Spinal cord (tissue), 10 donors: ENCODE data around the gene VAPA. TPM values are rescaled to one million over a fixed set of nuclear protein-coding genes. Genes with fewer than 3 reads are reported as not detected.

Source experiments
- DNase-seq, 6 donors: peaks; one replicate each; pipeline versions ENCODE4 v3.0.0 to v3.0.0-alpha.2; 2013 to 2015; ENCODE audit warnings: low spot score in 6 of 6, low read depth in 4 of 6
- H3K27ac ChIP-seq: one replicate; pipeline ENCODE4 v1.5.1; 2013; ENCODE audit warnings: low read depth, low read length, control low read depth
- H3K27me3 ChIP-seq: one replicate; pipeline ENCODE4 v1.6.1; 2013; ENCODE audit warnings: low read length; ENCODE audit not compliant: control insufficient read depth, insufficient read depth
- H3K36me3 ChIP-seq: one replicate; pipeline ENCODE4 v1.6.1; 2013; ENCODE audit warnings: low read length; ENCODE audit not compliant: control insufficient read depth, insufficient read depth
- H3K4me1 ChIP-seq: one replicate; pipeline ENCODE4 v1.6.1; 2013; ENCODE audit warnings: low read length; ENCODE audit not compliant: control insufficient read depth, insufficient read depth
- H3K4me3 ChIP-seq: one replicate; pipeline ENCODE4 v1.5.1; 2013; ENCODE audit warnings: low read depth, low read length, control low read depth
- H3K9me3 ChIP-seq: one replicate; pipeline ENCODE4 v1.6.1; 2013; ENCODE audit warnings: low read length; ENCODE audit not compliant: control insufficient read depth, insufficient read depth
- WGBS: methylation state at CpG from one replicate; pipeline ENCODE4 v1.1.5; 2013; ENCODE audit warnings: missing lambda C conversion rate; ENCODE audit not compliant: insufficient coverage; 5-methylcytosine and 5-hydroxymethylcytosine counted together
- long read RNA-seq, 4 donors: transcript quantifications; one replicate each; lab custom pipeline, GENCODE V29; 2026
- polyA plus RNA-seq, 2 donors: library from polyadenylated mRNA; unstranded; fragments of 120-200 nt; gene quantifications; one replicate each; pipeline ENCODE4 v1.2.1, GENCODE V29; 2013; ENCODE audit not compliant: insufficient read length in 2 of 2
- total RNA-seq, 2 donors: library from RNA; depleted of rRNA in 1 of 2; stranded (reverse); fragments of 120-200 nt in 1 of 2; fragments of >200 nt in 1 of 2; gene quantifications; one replicate each; pipeline versions ENCODE4 v1.2.3 to v1.2.4, GENCODE V29; 2013 to 2014
- donor health status: healthy.

VAPA gene, protein sequence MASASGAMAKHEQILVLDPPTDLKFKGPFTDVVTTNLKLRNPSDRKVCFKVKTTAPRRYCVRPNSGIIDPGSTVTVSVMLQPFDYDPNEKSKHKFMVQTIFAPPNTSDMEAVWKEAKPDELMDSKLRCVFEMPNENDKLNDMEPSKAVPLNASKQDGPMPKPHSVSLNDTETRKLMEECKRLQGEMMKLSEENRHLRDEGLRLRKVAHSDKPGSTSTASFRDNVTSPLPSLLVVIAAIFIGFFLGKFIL
- total RNA-seq = 100 to 1,000 TPM; 259 to 279 TPM
- 100 to 1,000 TPM; 260 to 313 TPM for polyA plus RNA-seq
- long read RNA-seq, donor 1, full-length matches to known transcripts = 132 of 144 reads
- long read RNA-seq, donor 1, partial matches to known transcripts = 0 of 144 reads
- long read RNA-seq, donor 1, other reads (novel, unspliced or antisense) = 12 of 144 reads
- long read RNA-seq, donor 2, full-length matches to known transcripts = 52 of 52 reads
- long read RNA-seq, donor 2, partial matches to known transcripts = 0 of 52 reads
- long read RNA-seq, donor 2, other reads (novel, unspliced or antisense) = 0 of 52 reads
- long read RNA-seq, donor 3, full-length matches to known transcripts = 57 of 99 reads
- long read RNA-seq, donor 3, partial matches to known transcripts = 35 of 99 reads
- long read RNA-seq, donor 3, other reads (novel, unspliced or antisense) = 7 of 99 reads
- long read RNA-seq, donor 4, full-length matches to known transcripts = 73 of 85 reads
- long read RNA-seq, donor 4, partial matches to known transcripts = 5 of 85 reads
- long read RNA-seq, donor 4, other reads (novel, unspliced or antisense) = 7 of 85 reads

DNA sequence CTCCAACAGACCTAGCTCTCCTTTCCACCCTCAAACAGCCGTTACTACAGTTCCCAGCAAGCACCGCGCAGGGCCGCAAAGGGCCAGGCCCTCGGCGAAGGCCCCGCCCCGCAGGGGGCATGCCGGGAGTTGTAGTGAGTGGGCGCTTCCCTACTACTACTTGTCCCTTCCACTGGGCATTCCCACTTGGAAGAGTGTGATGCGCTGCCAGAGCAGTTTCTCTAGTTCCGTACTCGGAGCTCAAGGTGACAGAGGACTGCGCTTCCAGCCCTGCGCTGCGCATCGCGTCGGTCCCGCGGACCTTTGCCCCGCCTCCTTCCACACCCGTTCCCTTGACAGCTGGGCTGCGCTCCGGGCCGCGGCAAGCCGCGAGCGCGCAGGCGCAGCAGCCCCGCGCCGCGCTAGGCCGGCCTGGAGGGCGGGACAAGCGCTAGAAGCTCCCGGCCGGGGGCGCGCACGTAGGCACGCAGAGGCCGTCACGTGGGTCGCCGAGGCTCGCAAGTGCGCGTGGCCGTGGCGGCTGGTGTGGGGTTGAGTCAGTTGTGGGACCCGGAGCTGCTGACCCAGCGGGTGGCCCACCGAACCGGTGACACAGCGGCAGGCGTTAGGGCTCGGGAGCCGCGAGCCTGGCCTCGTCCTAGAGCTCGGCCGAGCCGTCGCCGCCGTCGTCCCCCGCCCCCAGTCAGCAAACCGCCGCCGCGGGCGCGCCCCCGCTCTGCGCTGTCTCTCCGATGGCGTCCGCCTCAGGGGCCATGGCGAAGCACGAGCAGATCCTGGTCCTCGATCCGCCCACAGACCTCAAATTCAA is at the start of gene VAPA:
Gene VAPA, plus strand, starts transcription at position 491 of the 808 bp plus-strand sequence. Its CDS starts 241 bp downstream, at position 732.
- peak; percentile 93 to 99 (median 96) for DNase-seq
- Histone ChIP-seq H3K4me1 (peaks cover 6% of the 10 kb centered on the region), H3K9me3 (no peaks in the 10 kb centered on the region), H3K27me3 (no peaks in the 10 kb centered on the region), H3K36me3 (no peaks in the 10 kb centered on the region), H3K27ac (peak within 1 kb of the TSS; percentile 99), H3K4me3 (peak within 1 kb of the TSS; percentile 89)
- under 1% methylated on average over 84 of the region's 87 CpGs for WGBS

DNA sequence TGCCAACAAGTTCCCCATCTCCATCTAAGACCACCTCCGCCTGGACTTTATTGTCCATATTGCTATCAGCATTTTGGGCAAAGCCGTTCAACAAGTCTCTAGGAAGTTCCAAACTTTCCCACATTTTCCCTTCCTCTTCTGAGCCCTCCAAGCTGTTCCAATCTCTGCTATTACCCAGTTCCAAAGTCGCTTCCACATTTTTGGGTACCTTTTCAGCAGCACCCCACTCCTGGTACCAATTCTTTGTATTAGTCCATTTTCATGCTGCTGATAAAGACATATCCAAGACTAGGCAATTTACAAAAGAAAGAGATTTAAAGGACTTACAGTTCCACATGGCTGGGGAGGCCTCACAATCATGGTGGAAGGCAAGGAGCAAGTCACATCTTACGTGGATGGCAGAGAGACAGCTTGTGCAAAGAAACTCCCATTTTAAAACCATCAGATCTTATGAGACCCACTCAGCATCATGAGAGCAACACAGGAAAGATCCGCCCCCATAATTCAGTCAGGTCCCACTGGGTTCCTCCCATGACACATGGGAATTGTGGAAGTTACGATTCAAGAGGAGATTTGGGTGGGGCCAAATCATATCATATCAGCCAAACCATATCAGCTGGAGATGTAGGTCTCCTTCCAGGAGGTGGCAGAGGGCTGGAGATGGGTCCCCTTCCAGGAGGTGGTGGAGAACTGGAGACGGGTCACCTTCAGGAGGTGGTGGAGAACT is 47.9 kb upstream of the VAPA start:
- H3K4me3 ChIP-seq = no peak overlapping the region
- no peaks in the 10 kb centered on the region for H3K36me3 ChIP-seq
- H3K9me3 ChIP-seq = peaks cover 4% of the 10 kb centered on the region
- WGBS = 93% methylated on average over 5 of the region's 7 CpGs
- peaks cover 6% of the 10 kb centered on the region for H3K4me1 ChIP-seq
- H3K27ac ChIP-seq = no peak overlapping the region
- no peaks in the 10 kb centered on the region for H3K27me3 ChIP-seq
- DNase-seq = no peak

DNA sequence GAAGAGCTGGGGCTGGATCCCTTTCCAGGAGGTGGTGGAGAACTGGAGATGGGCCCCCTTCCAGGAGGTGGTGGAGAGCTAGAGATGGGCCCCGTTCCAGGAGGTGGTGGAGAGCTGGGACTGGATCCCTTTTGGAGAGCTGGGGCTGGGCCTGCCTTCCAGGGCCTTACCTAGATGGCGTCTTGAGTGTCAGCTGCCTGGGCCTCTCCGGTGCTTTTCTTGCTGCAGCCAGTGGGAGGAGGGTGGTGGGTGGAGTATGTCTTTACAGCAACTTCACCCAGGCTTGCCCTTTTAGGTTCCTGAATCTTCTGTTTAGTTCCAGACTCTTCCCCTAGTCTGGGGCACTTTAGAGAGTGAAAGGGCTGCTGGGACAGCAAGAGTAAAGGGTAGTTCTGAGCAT is 47.2 kb upstream of the VAPA start:
- Histone ChIP-seq H3K36me3 (no peaks in the 10 kb centered on the region), H3K27me3 (no peaks in the 10 kb centered on the region), H3K27ac (no peak overlapping the region), H3K4me3 (no peak overlapping the region), H3K9me3 (peaks cover 4% of the 10 kb centered on the region), H3K4me1 (peaks cover 6% of the 10 kb centered on the region)
- DNase-seq = no peak
- WGBS = 85% methylated on average over 2 of the region's 3 CpGs

DNA sequence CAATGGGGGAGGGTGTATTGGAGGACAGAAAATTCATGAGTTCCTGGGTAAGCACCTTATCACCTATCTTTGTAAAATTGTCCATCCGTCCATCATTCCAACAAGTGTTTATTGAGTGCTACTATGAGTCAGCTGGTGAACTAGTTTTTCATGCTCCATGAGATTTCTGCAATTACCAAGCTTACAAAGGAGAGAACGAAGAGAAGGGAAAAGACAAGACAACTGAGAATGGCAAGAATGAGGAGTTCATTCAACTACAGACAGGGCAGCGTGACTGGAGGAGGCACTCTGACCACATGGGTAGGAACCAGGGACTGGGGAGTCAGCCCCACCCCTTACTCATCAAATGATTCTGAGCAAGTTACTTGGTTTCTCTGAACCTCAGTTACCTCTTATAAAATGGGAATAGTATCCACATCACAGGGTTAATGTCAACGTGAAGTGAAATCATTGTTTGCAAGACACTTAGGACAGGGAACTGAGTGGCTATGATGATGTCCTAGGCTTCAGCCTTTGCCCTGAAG is 46.7 kb upstream of the VAPA start:
- Histone ChIP-seq H3K4me3 (no peak overlapping the region), H3K9me3 (peaks cover 4% of the 10 kb centered on the region), H3K27ac (no peak overlapping the region), H3K27me3 (no peaks in the 10 kb centered on the region), H3K4me1 (peaks cover 6% of the 10 kb centered on the region), H3K36me3 (no peaks in the 10 kb centered on the region)
- no peak for DNase-seq
- WGBS = no CpG with 5 or more reads among the region's 4 CpGs

DNA sequence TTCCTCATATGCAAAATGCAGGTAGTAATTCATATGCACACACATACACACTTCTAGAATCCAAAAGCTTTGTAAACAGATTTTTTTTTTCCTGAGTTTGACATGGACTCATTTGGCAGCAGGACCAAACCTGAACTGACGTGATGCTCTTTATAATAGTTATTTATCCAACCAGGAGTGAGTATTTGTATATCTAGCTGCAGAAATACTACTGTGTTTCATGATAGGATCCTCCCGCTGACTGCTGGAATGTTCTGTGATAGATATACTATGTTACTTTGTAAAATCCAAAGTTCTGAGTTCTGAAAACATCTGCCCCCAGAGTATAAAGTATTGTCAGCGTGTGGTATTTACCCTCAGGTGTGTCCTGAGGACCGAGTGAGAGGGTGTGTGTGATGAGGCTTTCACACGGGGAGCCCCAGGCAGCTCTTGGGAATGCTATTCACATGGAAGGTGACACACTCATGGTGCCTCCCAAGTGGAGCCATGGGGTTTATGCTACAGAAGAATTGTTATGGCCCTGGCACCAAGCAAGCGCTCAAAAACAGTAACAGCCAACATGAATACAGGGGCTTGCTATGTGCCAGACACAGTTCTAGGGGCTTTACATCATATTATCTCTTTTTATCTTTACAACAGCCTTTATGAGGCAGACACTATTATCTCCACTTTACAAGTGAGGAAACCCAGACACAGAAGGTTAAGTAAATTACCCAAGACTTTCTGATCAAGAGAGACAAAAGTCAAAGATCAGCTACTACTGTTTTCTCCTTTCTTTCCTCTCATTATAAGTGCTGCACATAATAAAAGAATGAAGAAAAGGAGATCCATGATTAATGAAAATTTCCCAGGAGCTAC is 44.7 kb upstream of the VAPA start:
- no peak overlapping the region for H3K4me3 ChIP-seq
- H3K36me3 ChIP-seq = no peaks in the 10 kb centered on the region
- WGBS = 69% methylated on average over 4 of the region's 6 CpGs
- peaks cover 3% of the 10 kb centered on the region for H3K4me1 ChIP-seq
- H3K9me3 ChIP-seq = peaks cover 4% of the 10 kb centered on the region
- H3K27ac ChIP-seq = no peak overlapping the region
- no peak for DNase-seq
- H3K27me3 ChIP-seq = no peaks in the 10 kb centered on the region

DNA sequence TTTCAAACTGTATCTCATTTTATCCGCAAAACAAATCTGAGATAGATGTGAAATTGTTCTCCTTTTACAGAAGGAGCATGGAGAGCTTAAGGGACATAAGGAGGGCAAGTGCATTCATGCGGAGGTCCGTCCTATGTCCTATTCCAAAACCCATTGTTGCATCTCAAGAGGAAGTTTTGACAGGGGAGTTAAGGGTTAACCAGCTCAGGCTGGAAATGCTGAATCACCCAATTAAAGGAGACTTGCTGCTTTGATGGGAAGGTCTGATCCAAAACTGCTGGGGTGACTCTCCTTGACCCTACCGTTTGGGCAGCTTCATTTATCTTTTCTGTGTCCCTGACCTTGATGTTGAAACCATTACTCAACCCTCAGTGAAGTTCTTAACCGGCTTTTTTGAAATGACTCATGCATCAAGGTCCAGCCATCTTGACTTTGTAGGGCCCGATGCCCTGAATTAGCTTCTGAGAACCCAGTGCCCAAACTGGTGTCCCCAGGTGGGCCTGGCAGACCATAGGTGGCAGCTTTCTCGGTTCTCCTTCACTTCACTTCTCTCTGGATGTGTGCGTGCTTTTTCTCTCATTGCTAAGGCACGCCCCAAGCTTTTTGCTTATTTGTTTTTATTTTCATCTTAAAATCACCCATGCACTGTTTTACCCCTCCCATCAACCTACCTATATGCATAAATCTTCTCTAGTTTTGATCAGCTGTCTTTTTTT is 43.9 kb upstream of the VAPA start:
- 53% methylated on average over 6 of the region's 9 CpGs for WGBS
- peaks cover 3% of the 10 kb centered on the region for H3K4me1 ChIP-seq
- no peak overlapping the region for H3K27ac ChIP-seq
- no peaks in the 10 kb centered on the region for H3K36me3 ChIP-seq
- H3K4me3 ChIP-seq = no peak overlapping the region
- H3K27me3 ChIP-seq = no peaks in the 10 kb centered on the region
- no peak for DNase-seq
- peaks cover 4% of the 10 kb centered on the region for H3K9me3 ChIP-seq

DNA sequence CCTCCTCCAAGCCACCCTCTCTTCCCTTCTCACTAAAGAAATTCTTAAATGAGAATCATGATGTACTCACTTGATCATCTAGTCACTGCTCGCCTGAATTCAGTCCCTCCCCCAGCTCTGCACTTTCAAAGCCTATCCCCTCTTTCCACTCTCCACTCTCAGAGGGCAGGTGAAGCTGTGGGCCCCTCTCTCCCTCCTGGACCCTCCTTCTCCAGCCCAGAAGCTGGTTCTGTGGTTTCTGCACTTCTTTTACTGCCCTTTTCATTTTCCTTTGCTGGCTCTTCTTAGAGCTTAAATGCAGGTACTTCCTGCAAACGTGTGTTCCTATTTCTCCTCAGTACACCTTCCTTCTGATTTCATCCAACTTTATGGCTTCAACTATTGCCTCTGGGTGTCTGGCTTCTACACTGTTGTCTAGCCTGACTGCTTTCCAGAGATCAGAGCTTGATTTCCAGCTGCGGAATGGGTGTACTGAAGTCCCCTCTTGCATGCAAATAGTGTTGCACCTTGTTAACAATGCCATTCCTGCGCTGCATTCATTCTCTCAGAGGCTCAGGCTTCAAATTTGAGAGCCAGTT is 43.3 kb upstream of the VAPA start:
- Histone ChIP-seq H3K36me3 (no peaks in the 10 kb centered on the region), H3K4me1 (peaks cover 3% of the 10 kb centered on the region), H3K27ac (no peak overlapping the region), H3K9me3 (no peaks in the 10 kb centered on the region), H3K27me3 (no peaks in the 10 kb centered on the region), H3K4me3 (no peak overlapping the region)
- 35% methylated on average over 4 of the region's 4 CpGs for WGBS
- peak in 1 of 6 donors; percentile 43 for DNase-seq
